GM12875 (cell line): ENCODE data around the gene DVL1.
A peak's percentile ranks its signal among the peaks of the same experiment; 100 is the strongest.

Source experiments
- H3K4me3 ChIP-seq: one replicate; pipeline ENCODE4 v1.5.1; 2011; ENCODE audit warnings: low read depth, low read length, control low read depth
- CTCF ChIP-seq: IDR thresholded peaks from 2 replicates; pipeline ENCODE4 v1.5.1; 2011; ENCODE audit warnings: low read depth, mild to moderate bottlenecking, control low read depth, inconsistent platforms, low read length, moderate library complexity, borderline replicate concordance; ENCODE audit not compliant: insufficient read depth

DVL1 gene

DNA sequence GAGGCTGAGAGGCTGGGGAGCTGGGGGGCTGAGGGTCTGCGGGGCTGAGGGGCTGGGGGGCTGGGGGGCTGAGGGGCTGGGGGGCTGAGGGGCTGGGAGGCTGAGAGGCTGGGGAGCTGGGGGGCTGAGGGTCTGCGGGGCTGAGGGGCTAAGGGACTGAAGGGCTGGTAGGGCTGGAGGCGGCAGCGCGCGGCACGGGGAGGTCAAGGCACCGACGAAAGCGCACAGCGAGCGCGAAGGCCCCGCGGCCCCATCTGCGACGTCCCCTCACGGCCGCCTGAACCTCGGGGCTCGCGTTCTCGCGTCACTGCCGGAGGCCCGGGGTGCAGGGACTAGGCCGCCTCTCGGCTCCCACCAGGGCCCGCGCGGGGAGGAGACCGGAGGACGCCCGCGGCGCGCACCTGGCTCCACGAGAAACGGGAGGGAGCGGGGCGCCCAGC lies 25.1 kb downstream of the DVL1 start:
- no peak for TF ChIP-seq CTCF
- peak overlapping the region; percentile 84 for H3K4me3 ChIP-seq

DNA sequence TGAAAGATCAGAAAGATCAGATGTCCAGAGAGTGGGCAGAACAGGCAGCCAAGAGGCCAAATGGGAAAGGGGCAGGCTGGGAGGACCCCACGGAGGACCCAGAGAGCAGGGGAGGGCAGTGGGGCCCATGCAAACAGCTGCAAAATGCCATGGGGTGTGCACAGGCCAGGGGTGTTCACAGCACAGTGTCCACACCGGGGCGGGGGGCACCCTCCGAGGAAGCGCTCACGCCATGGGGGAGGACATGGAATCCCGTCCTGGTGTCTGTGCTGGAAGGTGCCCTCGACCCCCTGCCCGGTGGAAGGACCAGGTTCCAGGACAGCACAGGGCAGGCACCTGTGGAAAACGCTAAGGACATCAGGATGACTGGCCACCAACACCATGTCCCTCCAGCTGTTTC lies 26.3 kb downstream of the DVL1 start:
- TF ChIP-seq CTCF, result no peak
- H3K4me3 ChIP-seq, result no peak overlapping the region

DNA sequence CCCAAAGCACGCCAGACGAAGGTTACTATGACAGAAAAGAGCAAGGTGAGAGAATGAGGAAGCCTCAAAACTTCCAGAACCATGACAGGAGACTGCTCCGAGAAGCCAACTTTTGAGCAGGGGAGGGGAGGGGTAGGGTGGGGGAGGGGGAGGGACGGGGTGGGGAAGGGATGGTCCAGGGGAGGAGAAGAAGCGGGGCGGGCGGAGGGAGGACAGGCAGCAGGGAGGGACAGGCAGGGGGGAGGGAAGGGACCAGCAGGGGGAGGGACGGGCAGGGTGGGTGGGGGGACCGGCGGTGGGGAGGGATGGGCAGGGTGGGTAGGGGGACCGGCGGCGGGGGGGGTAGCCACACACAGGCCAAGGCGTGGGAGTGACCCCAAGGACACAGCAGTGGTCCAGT lies 26.8 kb downstream of the DVL1 start:
- TF ChIP-seq CTCF, result no peak
- no peak overlapping the region for H3K4me3 ChIP-seq

- H3K4me3 ChIP-seq, result no peak overlapping the region
- TF ChIP-seq CTCF, result no peak
Observed at GRCh38 chr1:1321477-1321876, 27.7 kb downstream of the DVL1 start.

- TF ChIP-seq CTCF, result no peak
- no peak overlapping the region for H3K4me3 ChIP-seq
Observed at GRCh38 chr1:1320666-1321448, 28.4 kb downstream of the DVL1 start.

DNA sequence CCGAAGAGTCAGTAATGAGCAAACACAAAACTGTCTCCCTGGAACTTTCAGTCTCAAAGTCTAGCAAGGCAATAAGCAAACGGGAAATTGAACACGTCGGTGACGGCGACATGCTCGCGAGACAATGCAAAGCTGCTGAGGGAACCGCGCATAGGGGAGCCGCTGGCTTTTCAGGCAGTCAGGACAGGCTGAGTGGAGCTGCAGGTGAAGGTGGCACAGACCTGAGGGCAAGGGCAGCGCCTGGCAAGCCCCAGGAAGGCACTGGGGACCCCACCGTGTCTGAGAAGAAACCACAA lies 29.6 kb downstream of the DVL1 start:
- no peak overlapping the region for H3K4me3 ChIP-seq
- no peak for TF ChIP-seq CTCF

DNA sequence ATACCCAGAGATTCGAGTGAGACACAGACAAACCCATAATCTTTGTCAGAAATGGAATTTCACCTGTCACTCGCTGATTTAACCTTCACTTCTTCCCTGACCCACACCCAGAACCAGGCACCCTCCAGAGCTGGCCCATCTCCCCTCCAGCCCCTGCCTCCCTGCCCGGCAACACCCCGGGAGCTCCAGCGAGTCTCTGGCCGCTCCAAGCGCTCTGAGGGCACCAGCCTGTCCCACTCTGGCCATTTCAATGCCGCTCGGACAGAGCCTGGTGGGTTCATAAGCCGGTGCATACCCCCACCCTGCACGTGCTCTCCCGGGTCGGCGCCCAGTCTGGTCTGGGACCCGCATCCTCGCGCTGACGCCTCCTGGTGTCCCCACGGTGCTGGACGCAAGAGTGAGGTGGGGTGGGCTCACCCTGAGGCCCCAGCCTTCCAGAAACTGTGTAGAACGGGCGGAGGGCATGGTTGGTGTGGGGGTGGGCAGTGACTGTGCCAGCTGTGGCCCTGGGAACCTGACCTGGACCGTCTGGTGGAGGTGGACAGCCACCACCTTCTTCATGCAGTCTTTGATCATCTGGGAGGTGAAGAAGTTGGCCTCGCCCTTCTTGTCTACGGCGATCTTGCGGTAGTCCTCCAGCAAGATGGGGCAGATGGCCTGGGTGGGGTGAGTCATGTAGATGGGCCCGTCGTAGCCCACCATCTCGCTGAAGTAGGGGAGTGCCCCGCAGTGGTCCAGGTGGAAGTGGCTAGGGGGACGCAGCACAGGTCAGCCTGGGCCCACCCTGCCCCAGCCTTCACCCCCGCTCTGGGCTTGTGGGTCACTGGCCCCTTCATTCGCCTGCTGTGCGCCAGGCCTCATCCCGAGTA lies 30.2 kb downstream of the DVL1 start:
- H3K4me3 ChIP-seq, result no peak overlapping the region
- TF ChIP-seq CTCF, result no peak
